ENCODE results near the gene FILIP1L. TPM values are rescaled to one million over a fixed set of nuclear protein-coding genes. Genes with fewer than 3 reads are reported as not detected.

The FILIP1L gene
- total RNA-seq: 25.1 and 28.5 TPM in 2 replicates

DNA sequence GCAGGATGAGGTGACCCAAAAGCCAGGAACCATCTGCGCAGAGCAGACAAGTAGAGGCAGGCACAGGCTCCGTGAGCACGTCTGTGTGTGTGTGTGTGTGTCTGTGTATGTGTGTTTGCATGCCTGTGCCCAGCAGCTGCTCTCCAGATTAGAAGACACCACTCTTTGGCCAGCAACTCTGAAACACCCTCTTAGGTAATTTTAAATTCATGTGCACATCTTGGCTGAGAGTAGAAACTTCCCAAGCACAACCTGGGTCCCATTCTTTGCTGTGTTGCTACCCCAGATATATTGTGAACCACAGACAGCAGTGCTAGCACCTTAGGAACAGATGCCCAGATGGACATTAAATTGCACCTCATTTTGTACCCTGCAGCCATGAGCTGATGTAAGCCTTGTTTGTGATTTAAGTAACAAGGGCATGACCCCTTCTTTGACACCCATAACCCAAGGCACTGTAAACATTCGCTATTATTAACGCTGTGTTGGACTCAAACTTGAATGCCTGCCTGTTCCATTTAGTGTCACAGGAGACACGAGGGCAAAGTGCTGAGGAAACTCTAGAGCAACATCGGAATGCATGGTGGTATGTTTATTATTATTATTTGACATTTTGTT lies at the start of gene FILIP1L:
TSS of gene FILIP1L (minus strand) at position 89 of the 618 bp plus-strand sequence.

GRCh38 chr3:99817437-99818240 lies 296.7 kb downstream of the FILIP1L start, which contains the start of gene CMSS1:
CMSS1 (plus strand) TSS chr3:99817862.

Other genes starting within 250 kb of the FILIP1L start
- 27.3 and 30.4 TPM in 2 replicates for gene TBC1D23, start 146.5 kb upstream of the FILIP1L start, total RNA-seq
- 40.0 and 44.5 TPM in 2 replicates for gene NIT2, start 220.3 kb upstream of the FILIP1L start, total RNA-seq

Measured in pericardium fibroblast (primary cell).